Ishikawa (cell line): ENCODE data around the gene GKN2.

ENCODE experiments used
- CEBPB ChIP-seq: IDR thresholded peaks from 2 replicates; pipeline ENCODE4 v1.6.1; 2012
- CREB1 ChIP-seq: IDR thresholded peaks from 2 replicates; pipeline ENCODE4 v1.6.1; 2012; ENCODE audit warnings: low read depth
- EGR1 ChIP-seq: IDR thresholded peaks from 2 replicates; pipeline ENCODE4 v1.6.1; 2012
- EP300 ChIP-seq: IDR thresholded peaks from 2 replicates; pipeline ENCODE4 v1.6.1; 2012; ENCODE audit warnings: borderline replicate concordance
- FOXM1 ChIP-seq: IDR thresholded peaks from 2 replicates; pipeline ENCODE4 v1.6.1; 2012; ENCODE audit warnings: low read depth, borderline replicate concordance
- MAX ChIP-seq: IDR thresholded peaks from 2 replicates; pipeline ENCODE4 v1.6.1; 2012
- NFIC ChIP-seq: IDR thresholded peaks from 2 replicates; pipeline ENCODE4 v1.6.1; 2012
- RAD21 ChIP-seq: IDR thresholded peaks from 2 replicates; pipeline ENCODE4 v1.6.1; 2012; ENCODE audit warnings: low read depth
- REST ChIP-seq: IDR thresholded peaks from 2 replicates; pipeline ENCODE4 v1.6.1; 2012; ENCODE audit warnings: low read depth, mild to moderate bottlenecking
- TAF1 ChIP-seq: IDR thresholded peaks from 2 replicates; pipeline ENCODE4 v1.6.1; 2012; ENCODE audit warnings: low read depth, mild to moderate bottlenecking
- TCF12 ChIP-seq: IDR thresholded peaks from 2 replicates; pipeline ENCODE4 v1.6.1; 2012; ENCODE audit warnings: low read depth
- TEAD4 ChIP-seq: IDR thresholded peaks from 2 replicates; pipeline ENCODE4 v1.6.1; 2012
- USF1 ChIP-seq: IDR thresholded peaks from 2 replicates; pipeline ENCODE4 v1.6.1; 2012
- YY1 ChIP-seq: IDR thresholded peaks from 2 replicates; pipeline ENCODE4 v1.6.1; 2012; ENCODE audit warnings: low read depth
- ZBTB7A ChIP-seq: IDR thresholded peaks from 2 replicates; pipeline ENCODE4 v1.6.1; 2012; ENCODE audit warnings: low read depth

Gene GKN2

GRCh38 chr2:68968221-68968620 is 15.5 kb upstream of the GKN2 start:
- TF ChIP-seq TEAD4 (no peak), REST (no peak), CREB1 (no peak), USF1 (no peak), TAF1 (no peak), MAX (no peak), NFIC (no peak), ZBTB7A (no peak), EP300 (no peak), RAD21 (no peak), TCF12 (no peak)

GRCh38 chr2:68964282-68964681 is 11.6 kb upstream of the GKN2 start:
- no peak for TF ChIP-seq TCF12
- no peak for TF ChIP-seq CREB1
- no peak for TF ChIP-seq USF1

- TF ChIP-seq FOXM1 (no peak), MAX (no peak), NFIC (no peak), CEBPB (no peak), EGR1 (no peak)
These were observed 8.7 kb upstream of the GKN2 start for GRCh38 chr2:68961380-68961779.

- TF ChIP-seq TEAD4, result no peak
- no peak for TF ChIP-seq REST
- TF ChIP-seq YY1, result no peak
- TF ChIP-seq NFIC, result no peak
- TF ChIP-seq CREB1, result no peak
- no peak for TF ChIP-seq EGR1
- TF ChIP-seq FOXM1, result no peak
- TF ChIP-seq TAF1, result no peak
- TF ChIP-seq ZBTB7A, result no peak
- no peak for TF ChIP-seq USF1
- no peak for TF ChIP-seq CEBPB
- TF ChIP-seq EP300, result no peak
- TF ChIP-seq TCF12, result no peak
- no peak for TF ChIP-seq RAD21
These were observed 6.3 kb upstream of the GKN2 start for GRCh38 chr2:68959001-68959400.

GRCh38 chr2:68951899-68952298 is 794 bp downstream of the GKN2 start:
- TF ChIP-seq FOXM1 (no peak), USF1 (no peak)

- TF ChIP-seq FOXM1 (no peak), RAD21 (no peak), REST (no peak), CREB1 (no peak), ZBTB7A (no peak), MAX (no peak), CEBPB (no peak), USF1 (no peak), TCF12 (no peak), EGR1 (no peak), TEAD4 (no peak)
These were observed 4.0 kb downstream of the GKN2 start for GRCh38 chr2:68948710-68949109.
